ENCODE data around the gene CMSS1.

- TF ChIP-seq POLR2AphosphoS5 (IDR thresholded peaks at IDR 0.05; ENCODE audit: low read depth, low read length) (no peak), SIN3A (IDR thresholded peaks at IDR 0.05; ENCODE audit: borderline replicate concordance, insufficient read depth, low read length) (no peak), REST (IDR thresholded peaks at IDR 0.05; ENCODE audit: insufficient read depth in 1 of 2, low read depth in 2 of 2, low read length in 2 of 2) (no peak), TAF1 (IDR thresholded peaks at IDR 0.05; ENCODE audit: borderline replicate concordance, insufficient read depth, low read length) (no peak)
Observed at GRCh38 chr3:99966662-99967416, 149.2 kb downstream of the CMSS1 start.
